OCI-LY7 (cell line): ENCODE data around the gene RSKR. TPM values are rescaled to one million over a fixed set of nuclear protein-coding genes. Genes with fewer than 3 reads are reported as not detected.

ENCODE experiments used
- BruUV-seq: library from RNA; stranded (reverse); fragments of 400-500 nt; replicated peaks from 2 replicates; lab custom pipeline; 2021; lab: Mats Ljungman, UMichigan
- CTCF ChIA-PET: fragments of 300-600 bp; sonication (Branson Sonifier 250); formaldehyde crosslinking; loops from one replicate; lab custom pipeline; 2022; ENCODE audit warnings: antibody characterized with exemption; ENCODE audit not compliant: unreplicated experiment; lab: Charles Lee
- POLR2A ChIA-PET: fragments of 300-600 bp; sonication (Branson Sonifier 250); formaldehyde crosslinking; loops from one replicate; lab custom pipeline; 2022; ENCODE audit warnings: antibody characterized with exemption; lab: Charles Lee
- DNase-seq: peaks from one replicate; pipeline ENCODE4 v3.0.0-alpha.2; 2015; ENCODE audit warnings: low spot score
- H2AFZ ChIP-seq: fragments of 200-600 bp; sonication (generic), shearing (Covaris generic); 2 replicates; pipeline ENCODE4 v1.6.1; 2014; ENCODE audit warnings: mild to moderate bottlenecking, antibody characterized with exemption, low read length, moderate library complexity
- H3K27ac ChIP-seq: fragments of 200-600 bp; sonication (generic); 2 replicates; pipeline ENCODE4 v1.5.1; 2014; ENCODE audit warnings: mixed run types, low read depth, mild to moderate bottlenecking, moderate library complexity, low read length, inconsistent platforms; ENCODE audit not compliant: poor library complexity, severe bottlenecking
- H3K36me3 ChIP-seq: fragments of 200-600 bp; sonication (generic); 2 replicates; pipeline ENCODE4 v1.6.1; 2014; ENCODE audit warnings: mild to moderate bottlenecking, antibody characterized with exemption, low read length, moderate library complexity, mixed read lengths; ENCODE audit not compliant: insufficient read depth
- H3K4me1 ChIP-seq: fragments of 200-600 bp; sonication (generic); 2 replicates; pipeline ENCODE4 v1.5.1; 2014; ENCODE audit warnings: mild to moderate bottlenecking, low read length; ENCODE audit not compliant: insufficient read depth, poor library complexity, severe bottlenecking
- H3K4me2 ChIP-seq: fragments of 200-600 bp; sonication (generic); 2 replicates; pipeline ENCODE4 v1.6.1; 2014; ENCODE audit warnings: mild to moderate bottlenecking, low read length
- H3K4me3 ChIP-seq: fragments of 200-600 bp; sonication (generic); 2 replicates; pipeline ENCODE4 v1.5.1; 2014; ENCODE audit warnings: mild to moderate bottlenecking, low read depth, low read length; ENCODE audit not compliant: poor library complexity, severe bottlenecking
- H3K79me2 ChIP-seq: fragments of 200-600 bp; sonication (generic); 2 replicates; pipeline ENCODE4 v1.6.1; 2016; ENCODE audit warnings: low read depth, mild to moderate bottlenecking, low read length, moderate library complexity, mixed read lengths; ENCODE audit not compliant: insufficient read depth
- H3K9me2 ChIP-seq: fragments of 200-600 bp; sonication (generic); 2 replicates; pipeline ENCODE4 v1.6.1; 2016; ENCODE audit warnings: mild to moderate bottlenecking, low read length, mixed read lengths; ENCODE audit not compliant: insufficient read depth
- H3K9me3 ChIP-seq: fragments of 200-600 bp; sonication (generic); 2 replicates; pipeline ENCODE4 v1.6.1; 2014; ENCODE audit warnings: mild to moderate bottlenecking, mixed run types, low read length, mixed read lengths
- H4K20me1 ChIP-seq: fragments of 200-600 bp; sonication (generic); 2 replicates; pipeline ENCODE4 v1.6.1; 2014; ENCODE audit warnings: mild to moderate bottlenecking, antibody characterized with exemption, low read length, moderate library complexity, mixed read lengths; ENCODE audit not compliant: insufficient read depth
- EZH2phosphoT487 ChIP-seq: fragments of 200-600 bp; sonication (generic); IDR thresholded peaks from 2 replicates; pipeline ENCODE4 v1.6.1; 2018; ENCODE audit warnings: low read depth, borderline replicate concordance, mild to moderate bottlenecking, mixed run types, antibody characterized with exemption, low read length, moderate library complexity, mixed read lengths
- intact Hi-C: fragments of 100-400 bp; cut with micrococcal nuclease; formaldehyde crosslinking; loops from one replicate; pipeline ENCODE4 v1.10.0; 2022; ENCODE audit not compliant: unreplicated experiment
- total RNA-seq, 2 experiments: library from RNA; depleted of rRNA in 1 of 2; stranded (reverse); fragments of >200 nt in 1 of 2; shearing (Covaris generic) in 1 of 2; gene quantifications; 2 replicates each; pipeline ENCODE4 v1.2.3, GENCODE V29; 2014 to 2022
- TF ChIP-seq, protein P1 (sequence below): fragments of 200-600 bp; sonication (generic); conservative IDR thresholded peaks from 2 replicates; pipeline ENCODE4 v1.5.1; 2014; ENCODE audit warnings: mild to moderate bottlenecking, antibody characterized with exemption, low read length, moderate library complexity, mixed read lengths

RSKR gene
- total RNA-seq, 2 experiments from 2014 or later, result 30.4 to 59.6 TPM

- Histone ChIP-seq H3K27ac (no peak overlapping the region), H3K4me1 (peaks cover 22% of the 10 kb centered on the region), H3K79me2 (peaks cover 17% of the 10 kb centered on the region), H3K36me3 (peaks cover 41% of the 10 kb centered on the region), H2AFZ (no peak overlapping the region), H4K20me1 (peaks cover 2% of the 10 kb centered on the region; the same call in 1 of the 2 replicates), H3K9me2 (no peaks in the 10 kb centered on the region), H3K4me3 (no peak overlapping the region), H3K4me2 (no peak overlapping the region), H3K9me3 (no peaks in the 10 kb centered on the region)
- TF ChIP-seq, protein P1, sequence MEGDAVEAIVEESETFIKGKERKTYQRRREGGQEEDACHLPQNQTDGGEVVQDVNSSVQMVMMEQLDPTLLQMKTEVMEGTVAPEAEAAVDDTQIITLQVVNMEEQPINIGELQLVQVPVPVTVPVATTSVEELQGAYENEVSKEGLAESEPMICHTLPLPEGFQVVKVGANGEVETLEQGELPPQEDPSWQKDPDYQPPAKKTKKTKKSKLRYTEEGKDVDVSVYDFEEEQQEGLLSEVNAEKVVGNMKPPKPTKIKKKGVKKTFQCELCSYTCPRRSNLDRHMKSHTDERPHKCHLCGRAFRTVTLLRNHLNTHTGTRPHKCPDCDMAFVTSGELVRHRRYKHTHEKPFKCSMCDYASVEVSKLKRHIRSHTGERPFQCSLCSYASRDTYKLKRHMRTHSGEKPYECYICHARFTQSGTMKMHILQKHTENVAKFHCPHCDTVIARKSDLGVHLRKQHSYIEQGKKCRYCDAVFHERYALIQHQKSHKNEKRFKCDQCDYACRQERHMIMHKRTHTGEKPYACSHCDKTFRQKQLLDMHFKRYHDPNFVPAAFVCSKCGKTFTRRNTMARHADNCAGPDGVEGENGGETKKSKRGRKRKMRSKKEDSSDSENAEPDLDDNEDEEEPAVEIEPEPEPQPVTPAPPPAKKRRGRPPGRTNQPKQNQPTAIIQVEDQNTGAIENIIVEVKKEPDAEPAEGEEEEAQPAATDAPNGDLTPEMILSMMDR, result no peak
- no peak for TF ChIP-seq EZH2phosphoT487
- intact Hi-C loops, result no loop called here
- DNase-seq, result no peak
- POLR2A ChIA-PET, result interaction anchor here (0.7 to 1.1 kb wide), 2 partner anchors 9 to 26 kb away, joined by 3 read pairs; no protein-coding TSS in a partner anchor
- CTCF ChIA-PET, result no interaction called here
- no TSS peak for BruUV-seq
Observed at GRCh38 chr17:28648698-28649097, 34.7 kb upstream of the RSKR start.

DNA sequence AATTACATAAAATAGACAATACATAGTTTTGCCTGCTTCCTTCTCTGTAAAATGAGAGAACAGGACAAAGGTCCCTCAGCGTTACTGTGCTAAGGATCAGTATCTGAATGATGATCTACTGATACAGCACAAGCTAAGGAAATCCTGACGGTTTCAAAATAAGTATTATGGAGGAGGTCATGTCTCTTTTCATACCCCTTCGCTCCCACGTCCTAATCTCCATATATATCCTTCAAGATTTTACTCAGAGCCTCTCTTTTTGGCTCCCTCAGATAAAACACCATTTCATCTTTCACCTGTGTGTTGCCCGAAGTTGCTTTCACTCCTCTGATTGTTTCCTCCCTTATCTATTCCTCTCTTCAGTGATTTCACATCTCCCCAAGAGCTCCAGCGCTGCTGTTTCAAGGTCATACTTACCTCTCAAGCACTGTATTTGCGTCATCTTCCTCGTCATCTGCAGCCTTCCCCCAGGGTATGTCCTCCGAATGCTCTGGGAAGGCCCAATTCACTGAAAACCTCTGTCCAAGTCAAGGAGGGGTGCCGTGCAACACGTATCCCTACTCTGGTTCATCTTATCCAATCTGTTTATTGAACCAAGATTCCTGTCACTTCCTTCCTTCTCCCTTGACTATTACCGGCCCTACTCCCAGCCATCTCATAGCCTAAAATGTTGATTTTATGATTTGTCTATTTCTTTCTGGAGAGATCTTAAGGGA, 32.2 kb upstream of the RSKR start:
- POLR2A ChIA-PET, result interaction anchor here (0.6 to 3.3 kb wide), 2 partner anchors 16 to 76 kb away, joined by 4 to 17 read pairs; partner anchors contain the start of genes SDF2 and SUPT6H
- Histone ChIP-seq H3K4me2 (peak overlapping the region; percentile 90), H4K20me1 (peaks cover 9% of the 10 kb centered on the region; the same call in 1 of the 2 replicates), H3K4me3 (peak overlapping the region; percentile 95), H3K79me2 (peaks cover 30% of the 10 kb centered on the region), H3K9me2 (no peaks in the 10 kb centered on the region), H3K27ac (peak overlapping the region; percentile 70), H3K36me3 (peaks cover 51% of the 10 kb centered on the region), H3K9me3 (no peaks in the 10 kb centered on the region), H3K4me1 (peaks cover 32% of the 10 kb centered on the region), H2AFZ (peak overlapping the region; percentile 60; the same call in 1 of the 2 replicates)
- intact Hi-C loops, result loop anchor here (2.0 kb wide), 1 partner anchor 75 kb away; no protein-coding TSS in a partner anchor
- CTCF ChIA-PET, result interaction anchor here (1.4 kb wide), 1 partner anchor 29 kb away, joined by 4 read pairs; no protein-coding TSS in a partner anchor
- TF ChIP-seq, protein P1, result no peak
- no peak for TF ChIP-seq EZH2phosphoT487
- DNase-seq, result no peak
- BruUV-seq, result no TSS peak
